ENCODE data around the gene AKT3.
A peak's percentile ranks its signal among the peaks of the same experiment; 100 is the strongest.
"Not testable (repeated sequence)": the region's sequence is repeated elsewhere in the genome, so short reads cannot be mapped to it uniquely, and the experiment has no call there.

Gene AKT3

DNA sequence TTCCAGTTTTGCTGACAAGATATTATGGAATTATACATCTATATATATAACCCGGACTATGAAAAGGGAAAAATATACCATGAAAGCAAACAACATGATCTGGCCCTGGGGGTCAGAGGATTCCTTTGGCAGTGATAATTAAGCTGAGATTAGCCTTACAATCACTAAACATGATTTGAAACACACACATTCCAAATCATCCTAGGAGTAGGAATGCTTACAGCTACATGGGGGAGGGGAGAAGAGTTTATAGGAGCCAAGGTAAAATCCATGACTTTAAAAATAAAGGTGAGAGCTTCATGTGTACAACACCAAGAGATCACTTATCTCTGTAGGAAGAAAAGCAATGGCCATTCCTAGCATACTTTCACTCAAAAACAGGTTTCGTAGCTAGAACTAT lies 57.6 kb downstream of the AKT3 start:
- DNase-seq (ENCODE audit: low read depth): no peak
- TF ChIP-seq, protein P1, sequence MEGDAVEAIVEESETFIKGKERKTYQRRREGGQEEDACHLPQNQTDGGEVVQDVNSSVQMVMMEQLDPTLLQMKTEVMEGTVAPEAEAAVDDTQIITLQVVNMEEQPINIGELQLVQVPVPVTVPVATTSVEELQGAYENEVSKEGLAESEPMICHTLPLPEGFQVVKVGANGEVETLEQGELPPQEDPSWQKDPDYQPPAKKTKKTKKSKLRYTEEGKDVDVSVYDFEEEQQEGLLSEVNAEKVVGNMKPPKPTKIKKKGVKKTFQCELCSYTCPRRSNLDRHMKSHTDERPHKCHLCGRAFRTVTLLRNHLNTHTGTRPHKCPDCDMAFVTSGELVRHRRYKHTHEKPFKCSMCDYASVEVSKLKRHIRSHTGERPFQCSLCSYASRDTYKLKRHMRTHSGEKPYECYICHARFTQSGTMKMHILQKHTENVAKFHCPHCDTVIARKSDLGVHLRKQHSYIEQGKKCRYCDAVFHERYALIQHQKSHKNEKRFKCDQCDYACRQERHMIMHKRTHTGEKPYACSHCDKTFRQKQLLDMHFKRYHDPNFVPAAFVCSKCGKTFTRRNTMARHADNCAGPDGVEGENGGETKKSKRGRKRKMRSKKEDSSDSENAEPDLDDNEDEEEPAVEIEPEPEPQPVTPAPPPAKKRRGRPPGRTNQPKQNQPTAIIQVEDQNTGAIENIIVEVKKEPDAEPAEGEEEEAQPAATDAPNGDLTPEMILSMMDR (conservative IDR thresholded peaks at IDR 0.05; ENCODE audit: control insufficient read depth, insufficient read depth, low read depth, low read length): no peak
- H3K4me3 ChIP-seq (ENCODE audit: control insufficient read depth, low read depth, low read length): no peak overlapping the region

DNA sequence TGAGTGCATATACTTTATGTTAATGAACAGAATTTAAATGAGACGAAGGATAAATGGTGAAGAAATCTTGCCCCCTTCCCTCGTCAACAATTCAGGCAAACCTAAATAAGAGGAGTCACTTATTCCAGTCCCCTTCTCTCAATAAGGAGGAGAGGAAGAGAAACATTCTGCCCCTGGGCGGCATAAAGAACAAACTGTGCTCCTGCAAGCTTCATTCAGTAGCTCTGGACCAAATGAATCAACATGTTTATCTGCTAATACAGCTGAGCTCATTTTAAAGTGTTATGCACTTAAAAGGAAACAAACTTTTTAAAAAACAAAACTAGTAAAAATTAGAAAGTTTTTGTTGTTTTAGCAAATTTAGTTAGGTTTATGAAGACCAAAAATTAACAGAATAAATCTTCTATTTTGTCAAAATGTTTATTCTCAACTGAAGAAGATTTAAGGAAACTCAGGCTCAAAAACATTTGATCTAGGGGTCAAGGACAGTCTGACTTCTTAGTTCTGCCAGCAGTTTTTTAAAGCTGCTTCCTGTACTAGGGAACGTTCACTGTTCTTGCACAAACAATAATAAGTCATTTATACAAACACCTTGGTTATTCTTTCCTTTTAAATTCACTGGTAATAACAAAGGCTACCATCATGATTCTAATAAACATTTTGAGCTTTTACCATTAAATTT lies 58.3 kb downstream of the AKT3 start:
- DNase-seq (ENCODE audit: low read depth): peak; percentile 10
- TF ChIP-seq, protein P1 (conservative IDR thresholded peaks at IDR 0.05; ENCODE audit: control insufficient read depth, insufficient read depth, low read depth, low read length): no peak
- H3K4me3 ChIP-seq (ENCODE audit: control insufficient read depth, low read depth, low read length): no peak overlapping the region

DNA sequence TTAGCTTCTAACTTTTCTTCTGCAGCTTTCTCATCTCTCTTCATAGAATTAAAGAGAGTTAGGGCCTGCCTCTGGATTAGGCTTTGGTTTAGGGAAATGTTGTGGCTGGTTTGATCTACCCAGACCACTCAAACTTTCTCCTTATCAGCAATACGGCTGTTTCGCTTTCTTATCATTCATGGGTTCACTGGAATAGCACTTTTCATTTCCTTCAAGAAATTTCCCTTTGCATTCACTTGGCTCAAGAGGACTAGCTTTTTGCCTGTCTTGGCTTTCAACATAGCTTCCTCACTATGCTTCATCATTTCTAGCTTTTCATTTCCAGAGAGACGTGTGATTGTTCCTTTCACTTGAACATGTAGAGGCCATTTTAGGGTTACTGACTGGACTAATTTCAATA lies 59.6 kb downstream of the AKT3 start:
- DNase-seq (ENCODE audit: low read depth): no peak
- no peak overlapping the region for H3K4me3 ChIP-seq (ENCODE audit: control insufficient read depth, low read depth, low read length)
- TF ChIP-seq, protein P1 (conservative IDR thresholded peaks at IDR 0.05; ENCODE audit: control insufficient read depth, insufficient read depth, low read depth, low read length): no peak

DNA sequence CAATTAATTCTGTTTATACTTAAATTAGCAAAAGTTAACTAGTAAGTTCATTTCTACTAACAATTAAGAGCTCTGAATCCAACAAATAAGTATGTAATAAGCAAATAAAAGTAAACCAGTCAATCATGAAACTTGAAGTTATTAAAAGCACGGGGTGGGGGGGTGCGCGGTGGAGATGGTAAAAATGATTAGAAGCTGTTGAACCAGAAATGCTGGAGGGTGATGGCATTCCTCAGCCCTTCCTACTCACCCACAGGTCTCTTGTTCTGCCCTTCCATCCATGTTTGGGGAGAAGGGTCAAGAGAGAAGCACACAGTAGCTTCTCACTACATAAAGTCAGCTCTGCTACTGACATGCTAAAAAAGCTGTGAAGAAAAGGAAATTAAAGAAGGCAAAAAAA lies 63.5 kb downstream of the AKT3 start:
- TF ChIP-seq, protein P1 (conservative IDR thresholded peaks at IDR 0.05; ENCODE audit: control insufficient read depth, insufficient read depth, low read depth, low read length): no peak
- no peak for DNase-seq (ENCODE audit: low read depth)

DNA sequence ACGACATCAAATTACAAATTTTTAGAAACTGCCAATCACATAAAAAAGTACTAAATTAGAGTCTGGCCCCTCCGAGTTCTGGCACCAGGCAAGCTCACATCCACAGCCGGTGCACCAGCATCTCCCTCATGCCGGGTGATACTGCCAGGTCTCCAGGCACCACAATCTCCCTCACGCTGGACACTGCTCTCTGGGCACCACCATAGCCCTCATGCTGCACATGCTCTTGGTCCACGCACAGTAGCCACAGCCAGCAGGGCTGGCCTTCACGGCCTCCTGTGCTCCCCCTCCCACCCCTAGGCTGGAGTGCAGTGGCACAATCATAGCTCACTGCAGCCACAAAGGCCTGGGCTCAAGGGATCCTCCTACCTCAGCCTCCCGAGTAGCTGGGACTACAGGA lies 65.5 kb downstream of the AKT3 start:
- no peak for DNase-seq (ENCODE audit: low read depth)
- H3K4me3 ChIP-seq (ENCODE audit: control insufficient read depth, low read depth, low read length): no peak overlapping the region
- TF ChIP-seq, protein P1 (conservative IDR thresholded peaks at IDR 0.05; ENCODE audit: control insufficient read depth, insufficient read depth, low read depth, low read length): no peak

More for the DNA sequence above, 63.5 kb downstream of the AKT3 start:
- no peak overlapping the region for H3K4me3 ChIP-seq (ENCODE audit: control insufficient read depth, low read depth, low read length)

DNA sequence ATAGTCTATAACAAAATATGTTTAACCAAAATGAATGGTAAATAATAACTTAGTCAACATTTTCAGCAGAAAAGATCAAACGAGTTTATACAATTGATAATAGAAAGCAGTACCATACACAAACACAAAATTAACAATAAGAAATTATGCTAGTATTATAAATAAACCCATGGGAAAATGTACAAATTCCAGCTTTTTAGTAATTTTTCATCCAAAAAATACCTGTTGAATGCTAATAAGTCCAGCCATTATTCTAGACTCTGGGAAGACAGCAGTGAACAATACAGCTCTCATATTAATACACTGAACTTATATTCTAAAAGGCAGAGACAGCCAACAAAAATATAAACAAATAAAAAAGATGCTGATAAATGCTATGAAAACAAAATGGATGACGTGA lies 66.3 kb downstream of the AKT3 start:
- no peak overlapping the region for H3K4me3 ChIP-seq (ENCODE audit: control insufficient read depth, low read depth, low read length)
- TF ChIP-seq, protein P1 (conservative IDR thresholded peaks at IDR 0.05; ENCODE audit: control insufficient read depth, insufficient read depth, low read depth, low read length): no peak
- no peak for DNase-seq (ENCODE audit: low read depth)

DNA sequence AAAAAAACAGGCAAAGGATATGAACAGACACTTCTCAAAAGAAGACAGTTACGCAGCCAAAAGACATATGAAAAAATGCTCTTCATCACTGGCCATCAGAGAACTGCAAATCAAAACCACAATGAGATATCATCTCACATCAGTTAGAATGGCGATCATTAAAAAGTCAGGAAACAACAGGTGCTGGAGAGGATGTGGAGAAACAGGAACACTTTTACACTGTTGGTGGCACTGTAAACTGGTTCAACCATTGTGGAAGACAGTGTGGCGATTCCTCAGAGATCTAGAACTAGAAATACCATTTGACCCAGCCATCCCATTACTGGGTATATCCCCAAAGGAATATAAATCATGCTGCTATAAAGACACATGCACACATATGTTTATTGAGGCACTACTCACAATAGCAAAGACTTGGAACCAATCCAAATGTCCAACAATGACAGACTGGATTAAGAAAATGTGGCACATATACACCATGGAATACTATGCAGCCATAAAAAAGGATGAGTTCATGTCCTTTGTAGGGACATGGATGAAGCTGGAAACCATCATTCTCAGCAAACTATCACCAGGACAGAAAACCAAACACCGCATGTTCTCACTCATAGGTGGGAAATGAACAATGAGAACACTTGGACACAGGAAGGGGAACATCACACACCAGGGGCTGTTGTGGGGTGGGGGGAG lies 77.5 kb downstream of the AKT3 start:
- not testable (repeated sequence) for H3K4me3 ChIP-seq (ENCODE audit: control insufficient read depth, low read depth, low read length); DNase-seq (ENCODE audit: low read depth)

All from fibroblast of mammary gland (primary cell).